WTC11 (cell line): Measurements from ENCODE around the gene LRR1. TPM values are rescaled to one million over a fixed set of nuclear protein-coding genes. Genes with fewer than 3 reads are reported as not detected.

ENCODE experiments used
- ATAC-seq: fragments of 200-7000 bp; cut with Tn5 transposase; 2 replicates; pipeline ENCODE4 v1.10.0; 2021; ENCODE audit warnings: mild to moderate bottlenecking, moderate library complexity
- CTCF ChIA-PET: fragments of 300-600 bp; sonication (Branson Sonifier 250); formaldehyde crosslinking; loops from one replicate; lab custom pipeline; 2021; ENCODE audit warnings: antibody characterized with exemption; lab: Charles Lee
- POLR2A ChIA-PET: fragments of 350-600 bp; sonication (Branson Sonifier 250); formaldehyde crosslinking; loops from one replicate; lab custom pipeline; 2021; ENCODE audit warnings: antibody characterized with exemption; lab: Charles Lee
- DNase-seq: peaks from one replicate; pipeline ENCODE4 v3.0.0; 2021; ENCODE audit warnings: low spot score
- H3K27ac Mint-ChIP-seq: 2 replicates; pipeline ENCODE4 v1.8.0; 2021; ENCODE audit warnings: mixed read lengths
- H3K27me3 Mint-ChIP-seq: 2 replicates; pipeline ENCODE4 v1.8.0; 2021; ENCODE audit warnings: low read depth, mild to moderate bottlenecking, moderate library complexity, mixed read lengths
- H3K36me3 Mint-ChIP-seq: 2 replicates; pipeline ENCODE4 v1.8.0; 2021; ENCODE audit warnings: mixed read lengths
- H3K4me1 Mint-ChIP-seq: 2 replicates; pipeline ENCODE4 v1.8.0; 2022; ENCODE audit warnings: mixed read lengths
- H3K4me3 Mint-ChIP-seq: 2 replicates; pipeline ENCODE4 v1.8.0; 2021; ENCODE audit warnings: mild to moderate bottlenecking, moderate library complexity, mixed read lengths
- H3K9me3 Mint-ChIP-seq: 2 replicates; pipeline ENCODE4 v1.8.0; 2021; ENCODE audit warnings: mixed read lengths
- AFF4 ChIP-seq: sonication (generic); formaldehyde crosslinking; IDR thresholded peaks from 2 replicates; pipeline ENCODE4 v1.8.1; 2023; ENCODE audit warnings: mild to moderate bottlenecking, missing genetic modification reagents, borderline replicate concordance
- ARID4B ChIP-seq: sonication (generic); formaldehyde crosslinking; IDR thresholded peaks from 2 replicates; pipeline ENCODE4 v1.8.0; 2023; ENCODE audit warnings: missing genetic modification reagents, mild to moderate bottlenecking, borderline replicate concordance
- FOXK1 ChIP-seq: sonication (generic); formaldehyde crosslinking; IDR thresholded peaks from 2 replicates; pipeline ENCODE4 v1.8.0; 2022; ENCODE audit warnings: mild to moderate bottlenecking, moderate library complexity, missing genetic modification reagents
- PRDM15 ChIP-seq: sonication (generic); formaldehyde crosslinking; IDR thresholded peaks from 2 replicates; pipeline ENCODE4 v1.8.0; 2022; ENCODE audit warnings: missing genetic modification reagents
- PREB ChIP-seq: sonication (generic); formaldehyde crosslinking; IDR thresholded peaks from 2 replicates; pipeline ENCODE4 v1.8.1; 2022; ENCODE audit warnings: mild to moderate bottlenecking, missing genetic modification reagents, moderate library complexity, borderline replicate concordance
- RORB ChIP-seq: fragments of 250-450 bp; sonication (Bioruptor Pico); IDR thresholded peaks from 2 replicates; pipeline ENCODE4 v1.9.0; 2021; ENCODE audit warnings: mild to moderate bottlenecking
- SP1 ChIP-seq: sonication (generic); formaldehyde crosslinking; conservative IDR thresholded peaks from 2 replicates; pipeline ENCODE4 v1.8.1; 2022; ENCODE audit warnings: missing genetic modification reagents
- USF1 ChIP-seq: sonication (generic); formaldehyde crosslinking; IDR thresholded peaks from 2 replicates; pipeline ENCODE4 v1.8.0; 2022; ENCODE audit warnings: mild to moderate bottlenecking, missing genetic modification reagents
- ZBTB43 ChIP-seq: sonication (generic); formaldehyde crosslinking; IDR thresholded peaks from 2 replicates; pipeline ENCODE4 v1.8.1; 2023; ENCODE audit warnings: mild to moderate bottlenecking, missing genetic modification reagents
- ZNF232 ChIP-seq: sonication (generic); formaldehyde crosslinking; IDR thresholded peaks from 2 replicates; pipeline ENCODE4 v1.8.0; 2022; ENCODE audit warnings: mild to moderate bottlenecking, missing genetic modification reagents
- total RNA-seq: library from RNA; stranded (reverse); gene quantifications from 3 replicates; pipeline ENCODE4 v1.2.3, GENCODE V29; 2021

The LRR1 gene
- total RNA-seq, 1 experiment from 2014 or later: 42.6 TPM

- TF ChIP-seq PREB (CRISPR knock-in tag) (no peak), RORB (no peak), ZBTB43 (CRISPR knock-in tag) (no peak), PRDM15 (CRISPR knock-in tag) (no peak)
These were observed 13.5 kb downstream of the LRR1 start (continued) for GRCh38 chr14:49612251-49612650.

GRCh38 chr14:49612671-49613070 lies 13.9 kb downstream of the LRR1 start:
- no peaks in the 10 kb centered on the region for H3K27me3 Mint-ChIP-seq
- TF ChIP-seq USF1 (no peak), FOXK1 (no peak), SP1 (no peak), ARID4B (no peak), AFF4 (CRISPR knock-in tag) (no peak), ZNF232 (CRISPR knock-in tag) (no peak)
- peak overlapping the region; percentile 43; the same call in 1 of the 2 replicates for H3K27ac Mint-ChIP-seq
- CTCF ChIA-PET: interaction anchor here (1.0 kb wide), 1 partner anchor 8 kb away, joined by 3 read pairs; the partner anchor contains the start of genes MGAT2 and RPL36AL
- DNase-seq: no peak
- H3K4me1 Mint-ChIP-seq: no peaks in the 10 kb centered on the region
- no peak for ATAC-seq
- H3K36me3 Mint-ChIP-seq: peaks cover 11% of the 10 kb centered on the region
- POLR2A ChIA-PET: no interaction called here
- H3K4me3 Mint-ChIP-seq: no peak overlapping the region
- H3K9me3 Mint-ChIP-seq: no peaks in the 10 kb centered on the region
